GM19238 (cell line): ENCODE data around the gene PIP5K1C.
"Not testable (repeated sequence)": the region's sequence is repeated elsewhere in the genome, so short reads cannot be mapped to it uniquely, and the experiment has no call there.

Experiments
- DNase-seq: peaks from one replicate; pipeline ENCODE4 v3.0.0; 2011; ENCODE audit warnings: low spot score; ENCODE audit not compliant: insufficient read length

The PIP5K1C gene

GRCh38 chr19:3628766-3629165 lies 71.5 kb downstream of the PIP5K1C start:
- not testable (repeated sequence) for DNase-seq

- no peak for DNase-seq
These were observed 72.9 kb downstream of the PIP5K1C start for GRCh38 chr19:3627351-3627723.

- peak; percentile 100 for DNase-seq
These were observed 73.6 kb downstream of the PIP5K1C start, which contains the start of gene CACTIN for GRCh38 chr19:3626473-3627350. TSS of gene CACTIN (minus strand) at chr19:3626790. CDS start at chr19:3626762, 28 bp downstream.

- DNase-seq = no peak
These were observed 74.2 kb downstream of the PIP5K1C start for GRCh38 chr19:3625996-3626472.

- no peak for DNase-seq
These were observed 76.6 kb downstream of the PIP5K1C start for GRCh38 chr19:3623716-3624115.

GRCh38 chr19:3622224-3622623 lies 78.0 kb downstream of the PIP5K1C start:
- DNase-seq = no peak

GRCh38 chr19:3621689-3622088 lies 78.6 kb downstream of the PIP5K1C start:
- no peak for DNase-seq

GRCh38 chr19:3620817-3621547 lies 79.3 kb downstream of the PIP5K1C start:
- DNase-seq = no peak

- no peak for DNase-seq
These were observed 80.0 kb downstream of the PIP5K1C start for GRCh38 chr19:3620145-3620816.

- DNase-seq = no peak
These were observed 80.6 kb downstream of the PIP5K1C start for GRCh38 chr19:3619631-3620012.

GRCh38 chr19:3618811-3619630 lies 81.2 kb downstream of the PIP5K1C start:
- no peak for DNase-seq

GRCh38 chr19:3618144-3618810 lies 82.0 kb downstream of the PIP5K1C start:
- DNase-seq = peak; percentile 92

GRCh38 chr19:3617463-3617862 lies 82.8 kb downstream of the PIP5K1C start:
- DNase-seq = no peak

GRCh38 chr19:3615524-3616135 lies 84.6 kb downstream of the PIP5K1C start:
- no peak for DNase-seq

- no peak for DNase-seq
These were observed 85.3 kb downstream of the PIP5K1C start for GRCh38 chr19:3614858-3615505.

GRCh38 chr19:3613818-3614661 lies 86.2 kb downstream of the PIP5K1C start:
- no peak for DNase-seq

- DNase-seq = no peak
These were observed 87.1 kb downstream of the PIP5K1C start for GRCh38 chr19:3612901-3613741.

- DNase-seq = no peak
These were observed 87.9 kb downstream of the PIP5K1C start for GRCh38 chr19:3612330-3612729.
